ENCODE data around the gene KRTAP10-1.

- no peak for TF ChIP-seq POLR2A (IDR thresholded peaks at IDR 0.05; ENCODE audit: low read depth, low read length)
- TF ChIP-seq POLR2AphosphoS5 (IDR thresholded peaks at IDR 0.05; ENCODE audit: low read depth, low read length): no peak
- no peak for TF ChIP-seq PAX5 (IDR thresholded peaks at IDR 0.05; ENCODE audit: insufficient read depth, low read length, severe bottlenecking)
- TF ChIP-seq TAF1 (IDR thresholded peaks at IDR 0.05; ENCODE audit: low read depth, low read length): no peak
- no peak for TF ChIP-seq SPI1 (IDR thresholded peaks at IDR 0.05; ENCODE audit: low read depth, low read length)
- TF ChIP-seq POU2F2 (IDR thresholded peaks at IDR 0.05; ENCODE audit: low read depth, low read length): no peak
These were observed 12.1 kb upstream of the KRTAP10-1 start for GRCh38 chr21:44552136-44552535.
